ENCODE data around the gene WFIKKN2.
A peak's percentile ranks its signal among the peaks of the same experiment; 100 is the strongest.

GRCh38 chr17:50861822-50862528, 26.6 kb downstream of the WFIKKN2 start:
- TF ChIP-seq NFRKB (IDR thresholded peaks at IDR 0.05) (no peak), FOXA1 (IDR thresholded peaks at IDR 0.05) (no peak), FOXK2 (IDR thresholded peaks at IDR 0.05) (no peak), ELF4 (IDR thresholded peaks at IDR 0.05) (no peak), ARNT (IDR thresholded peaks at IDR 0.05) (no peak), SP1 (IDR thresholded peaks at IDR 0.05) (no peak), CTBP1 (IDR thresholded peaks at IDR 0.05; ENCODE audit: borderline replicate concordance) (no peak), HDGF (IDR thresholded peaks at IDR 0.05; ENCODE audit: borderline replicate concordance) (no peak), ZNF384 (IDR thresholded peaks at IDR 0.05) (no peak), FOXM1 (IDR thresholded peaks at IDR 0.05; ENCODE audit: borderline replicate concordance) (no peak), SUZ12 (IDR thresholded peaks at IDR 0.05) (no peak), LEF1 (IDR thresholded peaks at IDR 0.05; ENCODE audit: borderline replicate concordance) (no peak), PKNOX1 (IDR thresholded peaks at IDR 0.05) (peak; percentile 63)

Measured in HEK293T (cell line).